Muscle layer of colon (tissue), 2 donors: Measurements from ENCODE around the gene PPP2R2C.

Experiments
- H3K27ac ChIP-seq: one replicate; pipeline ENCODE4 v1.7.0; 2013; ENCODE audit warnings: low read depth, mild to moderate bottlenecking, low read length, moderate library complexity
- H3K27me3 ChIP-seq, 2 donors: one replicate each; pipeline ENCODE4 v1.7.0; 2013; ENCODE audit warnings: low read length in 2 of 2, mild to moderate bottlenecking in 2 of 2; ENCODE audit not compliant: insufficient read depth in 2 of 2, control insufficient read depth in 1 of 2
- H3K36me3 ChIP-seq: one replicate; pipeline ENCODE4 v1.7.0; 2013; ENCODE audit warnings: mild to moderate bottlenecking, low read length; ENCODE audit not compliant: insufficient read depth
- H3K4me1 ChIP-seq: one replicate; pipeline ENCODE4 v1.7.0; 2013; ENCODE audit warnings: mild to moderate bottlenecking, low read length; ENCODE audit not compliant: insufficient read depth
- H3K4me3 ChIP-seq, 2 donors: one replicate each; pipeline ENCODE4 v1.7.0; 2013; ENCODE audit warnings: low read length in 2 of 2, low read depth in 1 of 2, mild to moderate bottlenecking in 1 of 2, moderate library complexity in 1 of 2
- H3K9ac ChIP-seq: one replicate; pipeline ENCODE4 v1.7.0; 2013; ENCODE audit warnings: low read length
- H3K9me3 ChIP-seq: one replicate; pipeline ENCODE4 v1.7.0; 2013; ENCODE audit warnings: mild to moderate bottlenecking, low read length
- donor health status: abdominal sarcoma.
- donor health status: Adenocarcinoma of cecum.

PPP2R2C gene

GRCh38 chr4:6403400-6403685 is 69.1 kb downstream of the PPP2R2C start:
- Histone ChIP-seq H3K4me3 (no peak overlapping the region), H3K9ac (no peak overlapping the region), H3K27me3 (peaks cover 15 to 38% of the 10 kb centered on the region in 2 donors), H3K4me1 (no peaks in the 10 kb centered on the region), H3K36me3 (no peaks in the 10 kb centered on the region), H3K27ac (no peak overlapping the region), H3K9me3 (no peaks in the 10 kb centered on the region)

GRCh38 chr4:6402566-6403399 is 69.6 kb downstream of the PPP2R2C start:
- peaks cover 15 to 35% of the 10 kb centered on the region in 2 donors for H3K27me3 ChIP-seq
- H3K9ac ChIP-seq, result no peak overlapping the region
- no peaks in the 10 kb centered on the region for H3K9me3 ChIP-seq
- no peaks in the 10 kb centered on the region for H3K36me3 ChIP-seq
- H3K4me1 ChIP-seq, result no peaks in the 10 kb centered on the region
- no peak overlapping the region for H3K4me3 ChIP-seq
- no peak overlapping the region for H3K27ac ChIP-seq

GRCh38 chr4:6401797-6402196 is 70.6 kb downstream of the PPP2R2C start:
- Histone ChIP-seq H3K9me3 (no peaks in the 10 kb centered on the region), H3K4me1 (no peaks in the 10 kb centered on the region), H3K4me3 (no peak overlapping the region), H3K9ac (no peak overlapping the region), H3K36me3 (no peaks in the 10 kb centered on the region), H3K27me3 (peaks cover 15 to 35% of the 10 kb centered on the region in 2 donors), H3K27ac (no peak overlapping the region)

- Histone ChIP-seq H3K36me3 (no peaks in the 10 kb centered on the region), H3K9ac (no peak overlapping the region), H3K9me3 (no peaks in the 10 kb centered on the region), H3K4me3 (no peak overlapping the region), H3K4me1 (no peaks in the 10 kb centered on the region), H3K27me3 (no peaks in the 10 kb centered on the region), H3K27ac (no peak overlapping the region)
These were observed 75.6 kb downstream of the PPP2R2C start for GRCh38 chr4:6396696-6397236.

GRCh38 chr4:6395466-6396228 is 76.8 kb downstream of the PPP2R2C start:
- H3K27me3 ChIP-seq, result no peaks in the 10 kb centered on the region
- no peak overlapping the region for H3K9ac ChIP-seq
- no peak overlapping the region for H3K27ac ChIP-seq

GRCh38 chr4:6394671-6395081 is 77.7 kb downstream of the PPP2R2C start:
- no peak overlapping the region for H3K4me3 ChIP-seq
- H3K27me3 ChIP-seq, result no peaks in the 10 kb centered on the region
- no peak overlapping the region for H3K27ac ChIP-seq
- no peaks in the 10 kb centered on the region for H3K4me1 ChIP-seq
- no peaks in the 10 kb centered on the region for H3K36me3 ChIP-seq
- H3K9me3 ChIP-seq, result no peaks in the 10 kb centered on the region
- H3K9ac ChIP-seq, result no peak overlapping the region

More at GRCh38 chr4:6395466-6396228, 76.8 kb downstream of the PPP2R2C start:
- Histone ChIP-seq H3K9me3 (no peaks in the 10 kb centered on the region), H3K4me1 (no peaks in the 10 kb centered on the region), H3K4me3 (no peak overlapping the region), H3K36me3 (no peaks in the 10 kb centered on the region)

GRCh38 chr4:6393544-6394475 is 78.6 kb downstream of the PPP2R2C start:
- Histone ChIP-seq H3K9ac (no peak overlapping the region), H3K27ac (no peak overlapping the region)

GRCh38 chr4:6393066-6393465 is 79.3 kb downstream of the PPP2R2C start:
- Histone ChIP-seq H3K27ac (no peak overlapping the region), H3K27me3 (no peaks in the 10 kb centered on the region), H3K36me3 (no peaks in the 10 kb centered on the region), H3K9ac (no peak overlapping the region), H3K4me1 (no peaks in the 10 kb centered on the region), H3K9me3 (no peaks in the 10 kb centered on the region), H3K4me3 (no peak overlapping the region)

More at GRCh38 chr4:6393544-6394475, 78.6 kb downstream of the PPP2R2C start:
- H3K36me3 ChIP-seq, result no peaks in the 10 kb centered on the region
- no peak overlapping the region for H3K4me3 ChIP-seq
- H3K9me3 ChIP-seq, result no peaks in the 10 kb centered on the region
- no peaks in the 10 kb centered on the region for H3K4me1 ChIP-seq
- H3K27me3 ChIP-seq, result no peaks in the 10 kb centered on the region

GRCh38 chr4:6392407-6392806 is 80.0 kb downstream of the PPP2R2C start:
- Histone ChIP-seq H3K27ac (no peak overlapping the region), H3K27me3 (no peaks in the 10 kb centered on the region), H3K4me1 (no peaks in the 10 kb centered on the region), H3K9me3 (no peaks in the 10 kb centered on the region), H3K9ac (no peak overlapping the region), H3K36me3 (no peaks in the 10 kb centered on the region), H3K4me3 (no peak overlapping the region)

GRCh38 chr4:6391852-6392188 is 80.6 kb downstream of the PPP2R2C start:
- Histone ChIP-seq H3K4me3 (no peak overlapping the region), H3K36me3 (no peaks in the 10 kb centered on the region), H3K9me3 (no peaks in the 10 kb centered on the region), H3K27me3 (no peaks in the 10 kb centered on the region), H3K27ac (no peak overlapping the region), H3K4me1 (no peaks in the 10 kb centered on the region), H3K9ac (no peak overlapping the region)
